ENCODE measurements around the gene SLC25A33. TPM values are rescaled to one million over a fixed set of nuclear protein-coding genes. Genes with fewer than 3 reads are reported as not detected.
"Not testable (repeated sequence)": the region's sequence is repeated elsewhere in the genome, so short reads cannot be mapped to it uniquely, and the experiment has no call there.

The SLC25A33 gene
- total RNA-seq, 1 experiment from 2014 or later, result 15.4 TPM

DNA sequence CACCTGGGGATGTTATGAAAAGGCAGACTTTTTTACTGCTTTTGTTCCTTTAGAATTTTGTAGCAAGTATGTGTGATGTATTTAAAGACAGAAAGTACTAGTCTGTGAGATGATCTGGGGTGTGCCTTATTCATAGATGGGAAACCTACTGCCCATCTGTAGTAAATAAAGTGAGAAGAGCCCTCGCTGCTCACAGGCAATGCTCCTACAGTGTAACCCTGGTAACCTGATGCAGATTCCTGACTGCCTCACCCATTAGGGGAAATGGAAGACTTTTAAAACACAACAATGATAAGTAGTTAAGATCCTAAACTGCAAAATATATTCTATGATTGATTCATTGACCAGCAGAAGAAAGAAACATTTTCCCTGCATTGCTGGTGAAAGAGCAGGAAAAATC, 30.0 kb downstream of the SLC25A33 start:
- DNase-seq (ENCODE audit: low read depth, low spot score), result no peak
- in situ Hi-C loops (cut with HindIII; ENCODE audit: low pct_unique_long_range_greater_than_20kb, low sequenced_read_pairs), result no loop called here

DNA sequence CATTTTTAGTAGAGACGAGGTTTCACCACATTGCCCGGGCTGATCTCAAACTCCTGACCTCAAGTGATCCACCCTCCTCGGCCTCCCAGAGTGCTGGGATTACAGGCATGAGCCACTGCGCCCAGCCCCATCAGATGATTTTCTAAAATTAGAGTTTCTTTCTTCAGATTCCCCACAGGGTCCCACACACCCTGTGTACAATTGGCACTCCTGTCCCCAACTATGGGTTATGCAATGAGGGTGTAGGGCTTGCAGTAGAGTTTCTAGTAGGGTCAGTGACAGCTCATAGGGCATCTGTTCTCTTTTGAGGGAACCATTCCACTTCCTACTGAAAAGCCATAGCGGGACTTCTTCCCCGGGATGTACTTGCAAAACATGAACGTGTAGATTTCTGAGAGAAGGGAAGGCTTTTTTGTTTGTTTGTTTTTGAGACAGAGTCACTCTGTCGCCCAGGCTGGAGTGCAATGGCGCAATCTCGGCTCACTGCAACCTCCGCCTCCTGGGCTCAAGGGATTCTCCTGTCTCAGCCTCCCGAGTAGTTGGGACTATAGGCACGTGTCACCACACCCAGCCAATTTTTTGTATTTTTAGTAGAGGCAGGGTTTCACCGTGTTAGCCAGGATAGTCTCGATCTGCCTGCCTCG, 31.7 kb downstream of the SLC25A33 start:
- in situ Hi-C loops (cut with HindIII; ENCODE audit: low pct_unique_long_range_greater_than_20kb, low sequenced_read_pairs); DNase-seq (ENCODE audit: low read depth, low spot score): not testable (repeated sequence)

DNA sequence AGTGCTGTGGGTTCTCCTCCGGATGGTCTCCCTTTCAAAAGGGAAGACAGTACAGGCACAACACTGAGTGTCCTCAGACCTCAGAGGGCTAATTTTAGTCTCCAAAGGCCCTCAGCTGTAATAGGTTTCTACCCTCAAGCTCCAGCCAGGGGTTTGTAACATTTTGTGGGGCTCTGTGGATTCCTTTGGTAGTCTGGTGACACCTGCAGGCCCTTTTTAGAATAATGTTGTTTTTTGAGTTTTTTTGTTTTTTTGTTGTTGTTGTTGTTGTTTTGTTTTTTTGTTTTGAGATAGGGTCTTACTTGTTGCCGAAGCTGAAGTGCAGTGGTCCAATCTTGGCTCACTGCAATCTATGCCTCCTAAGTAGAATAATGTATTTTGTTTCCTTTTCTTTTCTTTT, 34.5 kb downstream of the SLC25A33 start:
- DNase-seq (ENCODE audit: low read depth, low spot score), result peak; percentile 35
- in situ Hi-C loops (cut with HindIII; ENCODE audit: low pct_unique_long_range_greater_than_20kb, low sequenced_read_pairs), result no loop called here

DNA sequence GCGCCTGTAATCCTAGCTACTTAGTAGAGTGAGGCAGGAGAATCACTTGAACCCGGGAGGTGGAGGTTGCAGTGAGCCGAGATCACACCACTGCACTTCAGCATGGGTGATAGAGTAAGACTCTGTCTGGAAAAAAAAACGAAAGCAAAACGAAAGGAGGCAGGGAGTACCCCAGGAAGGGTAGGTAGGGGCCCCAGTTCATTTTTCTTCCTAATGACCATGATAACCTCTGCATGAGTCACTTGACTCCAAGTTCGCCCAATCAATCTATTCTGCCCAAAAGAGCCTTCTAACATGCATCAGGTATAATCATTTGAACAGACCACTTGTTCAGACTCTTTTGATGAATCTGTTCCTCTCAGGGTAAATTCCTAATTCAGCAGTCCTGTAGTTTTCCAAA, 36.2 kb downstream of the SLC25A33 start:
- no peak for DNase-seq (ENCODE audit: low read depth, low spot score)
- in situ Hi-C loops (cut with HindIII; ENCODE audit: low pct_unique_long_range_greater_than_20kb, low sequenced_read_pairs), result no loop called here

DNA sequence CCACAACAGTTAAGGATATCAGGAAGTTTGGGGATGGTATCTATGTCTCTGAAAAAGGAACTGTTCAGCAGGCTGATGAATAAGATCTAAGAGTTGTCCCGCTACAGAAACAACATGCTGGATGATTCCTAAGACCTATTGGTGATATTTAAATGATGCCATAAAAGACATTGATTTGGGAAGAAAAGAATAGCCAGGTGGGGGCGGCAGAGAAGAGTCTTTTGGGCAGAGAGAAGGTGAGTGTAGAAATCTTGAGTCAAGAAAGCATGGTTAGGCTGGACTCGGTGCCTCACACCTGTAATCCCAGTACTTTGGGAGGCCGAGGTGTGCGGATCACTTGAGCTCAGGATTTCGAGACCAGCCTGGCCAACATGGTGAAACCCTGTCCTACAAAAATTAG, 37.6 kb downstream of the SLC25A33 start:
- DNase-seq (ENCODE audit: low read depth, low spot score), result no peak
- in situ Hi-C loops (cut with HindIII; ENCODE audit: low pct_unique_long_range_greater_than_20kb, low sequenced_read_pairs), result no loop called here

DNA sequence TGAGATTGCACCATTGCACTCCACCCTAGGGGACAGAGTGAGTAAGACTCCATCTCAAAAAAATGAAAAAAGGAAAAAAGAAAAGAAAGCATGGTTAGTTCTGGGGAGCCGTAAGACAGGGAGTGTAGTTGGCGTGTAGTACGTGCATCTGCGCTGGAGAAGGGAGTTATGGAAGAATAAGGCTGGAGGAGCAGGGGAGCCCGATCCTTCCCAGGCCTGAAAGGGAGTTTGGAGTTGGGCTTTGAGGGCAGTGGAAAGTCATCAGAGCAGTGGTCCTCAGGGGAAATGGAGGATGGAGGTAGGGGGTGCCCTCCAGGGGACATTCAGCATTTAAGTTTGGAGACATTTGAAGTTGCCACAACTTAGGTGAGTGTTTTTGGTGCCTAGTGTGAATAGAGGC, 38.2 kb downstream of the SLC25A33 start:
- no peak for DNase-seq (ENCODE audit: low read depth, low spot score)
- in situ Hi-C loops (cut with HindIII; ENCODE audit: low pct_unique_long_range_greater_than_20kb, low sequenced_read_pairs), result no loop called here

DNA sequence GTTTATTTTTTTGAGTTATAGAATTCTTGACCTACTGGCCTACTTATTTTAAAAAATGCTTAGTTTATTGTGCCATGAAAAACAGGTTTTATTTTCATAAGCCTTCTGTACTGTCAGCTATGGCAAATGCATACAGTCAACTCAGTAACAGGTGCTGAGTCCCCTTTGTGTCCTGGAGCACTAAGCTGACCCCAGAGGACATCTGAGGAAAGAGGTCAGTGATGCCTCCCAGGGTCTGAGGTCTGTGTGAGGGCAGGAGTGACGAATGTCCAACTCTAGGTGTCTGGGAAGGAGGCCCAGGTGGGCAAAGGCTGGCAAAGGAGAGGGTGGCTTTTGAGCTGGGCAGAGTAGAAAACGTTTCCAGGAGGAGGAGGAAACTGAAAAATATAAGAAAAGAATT, 41.7 kb downstream of the SLC25A33 start:
- in situ Hi-C loops (cut with HindIII; ENCODE audit: low pct_unique_long_range_greater_than_20kb, low sequenced_read_pairs), result no loop called here

DNA sequence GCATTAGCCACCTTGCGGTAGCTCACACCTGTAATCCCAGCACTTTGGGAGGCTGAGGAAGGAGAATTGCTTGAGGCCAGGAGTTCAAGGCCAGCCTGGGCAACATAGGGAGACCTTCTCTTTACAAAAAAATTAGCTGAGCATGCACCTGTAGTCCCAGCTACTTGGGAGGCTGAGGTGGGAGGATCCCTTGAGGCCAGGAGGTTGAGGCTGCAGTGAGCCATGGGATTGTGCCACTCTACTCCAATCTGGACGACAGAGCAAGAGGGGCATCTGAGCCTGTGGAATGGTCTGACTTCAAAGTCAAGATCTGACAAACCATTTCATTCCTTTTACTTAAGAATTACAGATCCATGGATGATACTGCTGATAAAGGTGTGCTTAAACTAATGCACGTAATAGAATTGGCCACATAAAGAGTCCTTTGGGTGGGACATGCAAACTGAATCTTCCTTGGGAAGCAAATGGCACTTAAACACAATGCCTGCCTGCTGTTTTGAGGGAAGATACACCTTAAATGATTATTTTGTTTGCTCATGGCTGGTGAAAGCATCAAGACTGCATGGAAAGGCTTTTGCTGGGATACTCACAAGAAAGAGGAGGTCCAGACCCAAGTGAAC, 47.0 kb downstream of the SLC25A33 start:
- DNase-seq (ENCODE audit: low read depth, low spot score), result no peak
- in situ Hi-C loops (cut with HindIII; ENCODE audit: low pct_unique_long_range_greater_than_20kb, low sequenced_read_pairs), result no loop called here

More for the DNA sequence above, 41.7 kb downstream of the SLC25A33 start:
- DNase-seq (ENCODE audit: low read depth, low spot score), result no peak

DNA sequence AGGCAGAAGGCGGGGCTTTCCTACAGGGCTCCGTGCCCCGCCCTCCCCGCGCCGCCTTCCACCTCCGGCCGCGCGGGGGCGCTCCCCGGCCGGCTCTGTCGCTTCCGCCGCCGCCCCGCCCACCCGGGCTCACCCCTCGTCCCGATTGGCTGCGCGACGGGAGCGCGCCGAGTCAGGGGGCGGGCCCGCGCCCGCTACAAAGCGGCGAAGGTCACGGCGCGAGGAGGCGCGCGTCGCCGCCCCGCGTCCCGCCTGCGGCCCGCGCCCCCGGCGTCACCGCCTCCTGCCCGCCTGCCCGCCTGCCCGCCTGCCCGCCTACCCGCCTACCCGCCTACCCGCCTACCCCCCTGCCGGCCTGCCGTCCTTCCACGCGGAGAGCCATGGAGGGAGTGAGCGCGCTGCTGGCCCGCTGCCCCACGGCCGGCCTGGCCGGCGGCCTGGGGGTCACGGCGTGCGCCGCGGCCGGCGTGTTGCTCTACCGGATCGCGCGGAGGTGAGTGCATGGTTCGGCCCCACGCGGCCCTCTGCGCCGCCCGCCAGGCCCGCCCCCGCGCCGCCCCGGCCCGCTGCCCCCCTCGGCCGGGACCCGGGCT, 49.4 kb downstream of the SLC25A33 start, which contains the start of gene TMEM201:
Gene TMEM201, plus strand, starts transcription at position 361 of the 593 bp plus-strand sequence. Its CDS starts 20 bp downstream, at position 381.
- DNase-seq (ENCODE audit: low read depth, low spot score), result peak; percentile 88
- in situ Hi-C loops (cut with HindIII; ENCODE audit: low pct_unique_long_range_greater_than_20kb, low sequenced_read_pairs), result no loop called here

DNA sequence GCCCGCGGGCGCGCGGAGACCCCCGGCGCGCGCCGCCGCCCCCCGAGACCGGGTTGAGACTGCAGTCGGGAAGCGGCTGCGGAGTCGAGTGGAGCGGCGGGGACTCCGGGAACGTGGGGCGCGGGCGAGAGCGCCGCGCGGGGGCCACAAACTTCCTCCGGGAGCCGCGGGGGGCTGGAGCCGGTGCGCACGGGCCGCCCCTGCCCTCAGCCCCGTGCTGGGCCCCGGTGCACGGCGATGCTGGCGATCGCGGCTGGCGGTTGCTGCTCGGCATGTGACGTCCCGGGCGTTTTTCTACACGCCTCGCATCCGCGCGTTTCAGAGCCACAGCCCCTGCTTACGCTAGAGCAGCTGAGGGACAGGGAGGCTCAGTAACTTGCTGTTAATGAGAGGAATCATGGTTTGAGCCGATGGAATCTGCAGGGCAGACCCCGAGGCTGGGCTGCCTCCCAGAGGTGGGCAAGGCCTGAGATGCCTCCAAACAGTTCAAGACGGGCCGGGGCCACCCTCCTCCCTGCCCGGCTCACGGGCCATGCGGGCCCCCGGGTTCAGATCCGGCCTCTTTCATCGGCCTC, 50.0 kb downstream of the SLC25A33 start:
- in situ Hi-C loops (cut with HindIII; ENCODE audit: low pct_unique_long_range_greater_than_20kb, low sequenced_read_pairs), result no loop called here

DNA sequence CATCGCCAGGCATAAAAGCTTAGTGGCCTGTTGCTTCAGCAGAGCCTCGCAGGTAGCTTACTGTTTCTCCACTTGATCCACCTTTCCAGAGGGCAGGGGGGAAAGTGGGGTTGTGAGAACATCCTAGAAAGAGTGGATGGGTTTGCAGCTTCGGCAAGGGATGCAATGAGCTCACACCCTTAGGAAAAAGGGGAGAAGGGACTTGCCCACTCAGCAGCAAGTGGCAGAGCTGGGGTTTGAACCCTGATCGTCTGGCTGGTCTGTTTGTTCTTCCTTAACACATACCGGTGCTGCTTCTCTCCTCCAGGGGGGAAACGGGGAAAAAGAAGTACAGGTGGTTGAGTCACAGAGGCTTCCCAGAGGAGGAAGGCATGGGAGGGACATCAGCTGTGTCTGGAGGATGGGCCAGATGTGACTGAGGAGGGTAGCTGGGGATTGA, 50.5 kb downstream of the SLC25A33 start:
- in situ Hi-C loops (cut with HindIII; ENCODE audit: low pct_unique_long_range_greater_than_20kb, low sequenced_read_pairs), result no loop called here
- DNase-seq (ENCODE audit: low read depth, low spot score), result no peak

More for the DNA sequence above, 50.0 kb downstream of the SLC25A33 start:
- DNase-seq (ENCODE audit: low read depth, low spot score), result no peak

DNA sequence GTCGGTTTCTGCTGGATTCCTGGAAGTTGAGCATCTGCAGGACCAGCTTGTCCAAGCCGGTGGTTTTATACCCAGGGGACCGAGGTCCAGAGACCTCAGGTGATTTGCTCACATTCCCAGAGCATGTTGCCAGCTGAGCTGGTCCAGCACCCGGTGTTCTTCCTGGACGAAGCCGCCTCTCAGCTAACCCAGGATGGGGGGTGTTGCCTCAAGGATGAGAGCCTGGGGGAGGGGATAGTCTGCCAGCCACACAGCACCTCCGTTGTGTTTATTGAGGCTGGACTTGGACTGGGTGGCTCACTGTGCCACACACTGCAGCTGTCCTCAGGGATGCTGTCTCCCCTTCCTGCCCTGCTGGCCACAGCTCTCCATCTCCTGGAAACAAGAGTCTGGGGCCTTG, 50.9 kb downstream of the SLC25A33 start:
- in situ Hi-C loops (cut with HindIII; ENCODE audit: low pct_unique_long_range_greater_than_20kb, low sequenced_read_pairs), result no loop called here
- no peak for DNase-seq (ENCODE audit: low read depth, low spot score)

DNA sequence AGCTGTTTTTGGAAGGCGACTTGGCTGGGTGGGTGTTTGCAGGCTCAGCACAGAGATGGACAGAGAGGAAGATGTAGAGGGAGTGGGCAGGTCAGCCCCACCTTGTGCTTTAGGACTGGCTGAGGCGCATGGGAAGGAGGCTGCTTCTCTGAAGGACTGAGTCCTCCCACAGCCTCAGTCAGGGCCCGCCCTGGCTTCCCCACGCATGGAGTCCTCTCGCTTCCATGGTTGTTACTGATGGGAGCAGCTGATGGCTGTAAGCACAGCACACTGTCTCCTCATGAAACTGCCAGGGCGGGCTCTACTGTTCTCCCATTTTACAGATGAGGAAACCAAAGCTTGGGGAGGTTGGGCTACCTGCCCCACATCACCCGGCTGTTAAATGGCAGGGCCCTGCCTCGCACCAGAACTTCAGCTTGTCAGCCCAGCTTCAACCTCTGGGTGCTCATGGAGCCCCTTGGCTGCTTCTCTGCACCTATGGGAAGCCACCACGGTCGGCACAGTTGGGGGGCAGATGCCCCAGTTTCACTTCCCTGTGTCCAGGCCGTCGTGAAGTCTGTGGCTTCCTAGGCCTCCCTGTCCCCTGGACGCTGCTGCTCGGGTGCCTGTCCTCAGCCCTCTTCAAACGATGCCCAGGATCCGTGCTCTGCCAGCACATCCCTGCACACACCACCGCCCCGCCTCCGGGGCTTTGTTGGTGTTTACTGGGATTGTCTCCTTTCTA, 51.8 kb downstream of the SLC25A33 start:
- DNase-seq (ENCODE audit: low read depth, low spot score), result no peak
- in situ Hi-C loops (cut with HindIII; ENCODE audit: low pct_unique_long_range_greater_than_20kb, low sequenced_read_pairs), result no loop called here

DNA sequence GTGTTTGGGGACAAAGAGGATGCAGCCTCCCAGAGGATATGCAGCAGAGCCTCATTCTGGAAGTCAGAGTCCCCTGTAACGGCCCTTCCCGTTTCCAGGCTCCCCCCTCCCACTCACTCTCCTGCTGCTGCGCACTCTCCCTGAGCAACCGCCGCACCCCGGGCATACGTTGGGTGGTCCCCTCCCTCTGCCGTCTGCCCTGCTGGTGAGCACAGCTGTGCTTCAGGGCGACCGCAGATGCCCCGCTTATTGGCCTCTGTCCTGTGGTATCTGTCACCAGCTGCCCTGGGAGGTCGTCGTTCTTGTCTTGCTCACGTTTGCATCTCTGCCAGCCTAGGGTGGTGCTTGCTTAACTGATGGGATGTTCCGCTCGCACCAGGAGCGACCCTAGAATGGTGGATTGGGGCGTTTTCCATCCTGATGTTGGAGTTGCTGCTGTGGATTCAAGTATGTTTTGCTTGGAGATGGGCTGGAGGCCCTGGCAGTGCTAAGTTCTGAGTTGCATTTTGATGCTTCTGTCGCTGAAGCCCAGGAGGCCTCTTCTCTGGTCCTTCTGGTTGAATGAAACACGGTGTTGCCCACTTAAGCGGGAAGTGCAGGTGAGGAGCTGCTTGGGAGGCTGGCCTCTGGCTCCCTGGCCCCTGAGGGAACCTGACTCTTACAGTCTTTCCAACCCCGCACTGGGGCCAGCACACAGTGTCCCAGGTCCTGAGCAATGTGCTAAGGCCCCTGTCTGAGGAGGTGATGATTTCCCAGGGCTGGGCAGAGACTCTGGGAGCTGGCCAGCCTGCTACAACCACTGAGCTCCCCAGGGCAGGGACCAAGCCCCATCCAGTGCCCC, 52.6 kb downstream of the SLC25A33 start:
- DNase-seq (ENCODE audit: low read depth, low spot score), result no peak
- in situ Hi-C loops (cut with HindIII; ENCODE audit: low pct_unique_long_range_greater_than_20kb, low sequenced_read_pairs), result no loop called here

DNA sequence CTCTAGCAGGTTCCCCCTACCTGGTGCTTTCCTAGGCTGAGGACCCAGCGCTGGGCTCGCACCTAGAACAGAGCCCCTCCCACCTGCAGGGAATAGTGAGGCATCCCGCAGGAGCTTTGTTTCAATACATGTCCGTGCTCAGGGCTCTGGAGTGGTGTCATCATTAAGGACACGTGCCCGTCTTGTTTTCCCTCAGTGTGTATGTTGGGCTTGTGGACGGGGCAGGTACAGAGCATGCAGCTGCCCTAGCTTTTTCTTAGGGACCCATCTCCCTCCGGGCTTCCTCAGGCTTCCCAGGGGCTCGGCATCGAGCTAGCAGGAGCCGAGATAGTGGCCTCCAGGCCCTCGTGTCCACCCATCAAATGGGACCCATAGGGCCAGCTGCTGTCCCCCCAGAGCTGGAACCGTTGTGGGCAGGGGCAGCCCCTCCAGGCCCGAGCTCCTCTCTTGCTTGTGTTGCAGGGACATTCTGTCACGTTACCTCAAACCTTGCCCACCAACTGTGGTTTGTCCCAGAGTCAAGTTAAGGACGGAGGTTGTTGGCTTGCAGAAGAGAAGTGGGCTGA, 53.3 kb downstream of the SLC25A33 start:
- no peak for DNase-seq (ENCODE audit: low read depth, low spot score)
- in situ Hi-C loops (cut with HindIII; ENCODE audit: low pct_unique_long_range_greater_than_20kb, low sequenced_read_pairs), result no loop called here

DNA sequence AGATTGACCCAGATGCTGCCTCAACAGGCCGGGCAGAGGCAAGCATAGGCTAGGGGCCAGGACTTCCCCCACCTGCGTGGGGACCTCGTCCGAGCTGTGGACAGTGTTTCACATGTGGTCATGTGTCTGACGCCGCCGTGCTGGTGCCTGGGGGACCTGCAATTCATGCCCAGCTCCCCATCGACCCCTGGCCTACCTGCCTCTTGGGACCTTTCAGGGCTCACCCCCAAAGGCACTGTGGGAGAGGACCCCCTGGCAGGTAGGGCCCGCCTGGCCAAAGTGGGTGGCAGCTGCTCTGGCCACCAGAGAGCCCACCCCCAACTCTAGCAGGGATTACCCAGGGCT, 53.9 kb downstream of the SLC25A33 start:
- in situ Hi-C loops (cut with HindIII; ENCODE audit: low pct_unique_long_range_greater_than_20kb, low sequenced_read_pairs), result no loop called here
- DNase-seq (ENCODE audit: low read depth, low spot score), result no peak
